Right lobe of liver (tissue), 6 donors: ENCODE data around the gene CASR. TPM values are rescaled to one million over a fixed set of nuclear protein-coding genes. Genes with fewer than 3 reads are reported as not detected.

Experiments
- ATAC-seq, 4 donors: fragments of 200-7000 bp; cut with Tn5 transposase; one replicate each; pipeline ENCODE4 v1.9.1; 2020; ENCODE audit warnings: mild to moderate bottlenecking in 4 of 4, moderate library complexity in 4 of 4
- DNase-seq, 3 donors: peaks; one replicate each; pipeline ENCODE4 v3.0.0-alpha.2; 2020
- H3K27ac ChIP-seq, 3 donors: fragments of 200-600 bp; one replicate each; pipeline ENCODE4 v1.8.0; 2022
- H3K27me3 ChIP-seq, 2 donors: fragments of 200-600 bp; one replicate each; pipeline ENCODE4 v1.8.0; 2022
- H3K36me3 ChIP-seq, 4 donors: fragments of 200-600 bp; sonication (generic) in 1 of 4; one replicate each; pipeline versions ENCODE4 v1.5.1 to v1.8.0; 2017 to 2022; ENCODE audit warnings: control low read depth in 1 of 4
- H3K4me1 ChIP-seq, 4 donors: fragments of 200-600 bp; sonication (generic) in 1 of 4; one replicate each; pipeline versions ENCODE4 v1.5.1 to v1.8.0; 2017 to 2022; ENCODE audit warnings: control low read depth in 1 of 4
- H3K4me3 ChIP-seq, 3 donors: fragments of 200-600 bp; one replicate each; pipeline ENCODE4 v1.8.0; 2022
- H3K9me3 ChIP-seq, 4 donors: fragments of 200-600 bp; sonication (generic) in 1 of 4; one replicate each; pipeline versions ENCODE4 v1.5.1 to v1.8.0; 2017 to 2022; ENCODE audit warnings: control low read depth in 1 of 4
- POLR2A ChIP-seq: fragments of 450-650 bp; IDR thresholded peaks from one replicate; pipeline ENCODE4 v1.6.1; 2017; ENCODE audit warnings: antibody characterized with exemption, mild to moderate bottlenecking
- WGBS: methylation state at CpG from one replicate; pipeline ENCODE4 v1.1.6; 2018; ENCODE audit warnings: low coverage, low lambda C conversion rate; ENCODE audit not compliant: insufficient coverage; ENCODE audit errors: missing lambda C conversion rate; 5-methylcytosine and 5-hydroxymethylcytosine counted together
- intact Hi-C, 2 donors: fragments of 100-400 bp; cut with DNase I; formaldehyde crosslinking; loops; one replicate each; pipeline versions ENCODE4 v1.11.2 to v1.14.1; 2022
- total RNA-seq, 6 experiments: library from RNA; depleted of rRNA in 2 of 6; stranded (reverse); fragments of >200 nt in 2 of 6; fragmentation: NEBNext Ultra II Directional in 3 of 6; extraction: Animal tissue kit (Norgen Biotek cat#: 25700) in 3 of 6; gene quantifications; one replicate each; pipeline versions ENCODE4 v1.1.0 to v1.2.4, GENCODE V29; 2016 to 2023
- TF ChIP-seq, protein P1 (sequence below), 4 donors: fragments of 200-600 bp in 3 of 4; fragments of 450-650 bp in 1 of 4; IDR thresholded peaks; one replicate each; pipeline versions ENCODE4 v1.5.1 to v1.8.0; 2016 to 2022; ENCODE audit warnings: antibody characterized with exemption in 4 of 4, mild to moderate bottlenecking in 2 of 4
- donor health status: DM: no; HTN: yes; CAD: no.
- donor health status: DM: no; HTN: no; CAD: no.
- donor health status: DM: no; HTN: no; CAD: no.
- donor health status: DM: no; HTN: yes; CAD: no.
- donor health status: DM: no; HTN: yes; CAD: no.

Gene CASR
- total RNA-seq, 6 experiments from 2014 or later = 0.06 to 0.16 (median 0.13) TPM; not detected in 1

DNA sequence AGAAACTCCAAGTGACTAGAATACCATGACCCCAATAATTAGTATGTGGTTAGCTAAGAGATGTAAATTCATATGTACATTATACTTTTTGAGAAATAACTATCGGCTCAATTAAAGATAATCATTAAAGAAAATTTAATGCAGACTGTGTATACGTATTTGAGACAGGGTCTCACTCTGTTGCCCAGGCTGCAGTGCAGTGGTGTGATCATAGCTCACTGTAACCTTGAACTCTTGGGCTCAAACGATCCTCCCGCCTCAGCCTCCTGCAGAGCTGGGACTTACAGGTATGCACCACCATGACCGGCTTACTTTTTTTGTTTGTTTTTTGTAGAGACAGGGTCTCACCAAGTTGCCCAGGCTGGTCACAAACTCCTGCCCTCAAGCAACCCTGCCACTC is 132.9 kb downstream of the CASR start:
- intact Hi-C loops = no loop called here
- TF ChIP-seq, protein P1, sequence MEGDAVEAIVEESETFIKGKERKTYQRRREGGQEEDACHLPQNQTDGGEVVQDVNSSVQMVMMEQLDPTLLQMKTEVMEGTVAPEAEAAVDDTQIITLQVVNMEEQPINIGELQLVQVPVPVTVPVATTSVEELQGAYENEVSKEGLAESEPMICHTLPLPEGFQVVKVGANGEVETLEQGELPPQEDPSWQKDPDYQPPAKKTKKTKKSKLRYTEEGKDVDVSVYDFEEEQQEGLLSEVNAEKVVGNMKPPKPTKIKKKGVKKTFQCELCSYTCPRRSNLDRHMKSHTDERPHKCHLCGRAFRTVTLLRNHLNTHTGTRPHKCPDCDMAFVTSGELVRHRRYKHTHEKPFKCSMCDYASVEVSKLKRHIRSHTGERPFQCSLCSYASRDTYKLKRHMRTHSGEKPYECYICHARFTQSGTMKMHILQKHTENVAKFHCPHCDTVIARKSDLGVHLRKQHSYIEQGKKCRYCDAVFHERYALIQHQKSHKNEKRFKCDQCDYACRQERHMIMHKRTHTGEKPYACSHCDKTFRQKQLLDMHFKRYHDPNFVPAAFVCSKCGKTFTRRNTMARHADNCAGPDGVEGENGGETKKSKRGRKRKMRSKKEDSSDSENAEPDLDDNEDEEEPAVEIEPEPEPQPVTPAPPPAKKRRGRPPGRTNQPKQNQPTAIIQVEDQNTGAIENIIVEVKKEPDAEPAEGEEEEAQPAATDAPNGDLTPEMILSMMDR (IDR thresholded peaks at IDR 0.05) = no peak
- TF ChIP-seq POLR2A = no peak
- no peak for DNase-seq
- H3K9me3 ChIP-seq = no peaks in the 10 kb centered on the region
- H3K27ac ChIP-seq = no peak overlapping the region
- no peak for ATAC-seq
- no peak overlapping the region for H3K4me3 ChIP-seq
- no peaks in the 10 kb centered on the region for H3K27me3 ChIP-seq
- no peaks in the 10 kb centered on the region for H3K4me1 ChIP-seq
- WGBS = 74% methylated on average over 4 of the region's 5 CpGs
- H3K36me3 ChIP-seq = no peaks in the 10 kb centered on the region

DNA sequence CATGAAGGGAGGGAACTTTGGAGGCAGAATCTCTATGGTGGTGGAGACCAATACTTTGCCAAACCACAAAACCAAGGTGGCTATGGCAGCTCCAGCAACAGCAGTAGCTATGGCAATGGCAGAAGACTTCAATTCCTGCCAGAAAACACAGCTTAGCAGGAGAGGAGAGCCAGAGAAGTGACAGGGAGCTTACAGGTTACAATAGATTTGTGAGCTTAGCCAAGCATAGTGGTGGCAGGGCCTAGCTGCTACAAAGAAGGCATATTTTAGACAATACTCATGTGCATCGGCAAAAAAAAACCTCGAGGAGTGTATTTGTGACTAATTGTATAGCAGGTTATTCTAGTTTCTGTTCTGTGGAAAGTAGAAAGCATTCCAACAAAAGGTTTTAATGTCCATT is 135.2 kb downstream of the CASR start:
- H3K9me3 ChIP-seq = no peaks in the 10 kb centered on the region
- no peaks in the 10 kb centered on the region for H3K27me3 ChIP-seq
- H3K27ac ChIP-seq = no peak overlapping the region
- TF ChIP-seq, protein P1 (IDR thresholded peaks at IDR 0.05) = no peak
- TF ChIP-seq POLR2A = no peak
- DNase-seq = no peak
- ATAC-seq = no peak
- H3K4me3 ChIP-seq = no peak overlapping the region
- H3K4me1 ChIP-seq = no peaks in the 10 kb centered on the region
- intact Hi-C loops = no loop called here
- WGBS = 96% methylated on average over 2 of the region's 2 CpGs
- H3K36me3 ChIP-seq = no peaks in the 10 kb centered on the region

GRCh38 chr3:122322095-122323075 is 138.9 kb downstream of the CASR start:
- H3K9me3 ChIP-seq = no peaks in the 10 kb centered on the region
- H3K4me1 ChIP-seq = no peaks in the 10 kb centered on the region
- WGBS = 65% methylated on average over 5 of the region's 5 CpGs
- TF ChIP-seq, protein P1 (IDR thresholded peaks at IDR 0.05) = no peak
- no peak for TF ChIP-seq POLR2A
- DNase-seq (no peak), ATAC-seq (no peak)
- H3K27ac ChIP-seq = no peak overlapping the region
- intact Hi-C loops = no loop called here
- no peaks in the 10 kb centered on the region for H3K36me3 ChIP-seq
- no peak overlapping the region for H3K4me3 ChIP-seq
- H3K27me3 ChIP-seq = no peaks in the 10 kb centered on the region

DNA sequence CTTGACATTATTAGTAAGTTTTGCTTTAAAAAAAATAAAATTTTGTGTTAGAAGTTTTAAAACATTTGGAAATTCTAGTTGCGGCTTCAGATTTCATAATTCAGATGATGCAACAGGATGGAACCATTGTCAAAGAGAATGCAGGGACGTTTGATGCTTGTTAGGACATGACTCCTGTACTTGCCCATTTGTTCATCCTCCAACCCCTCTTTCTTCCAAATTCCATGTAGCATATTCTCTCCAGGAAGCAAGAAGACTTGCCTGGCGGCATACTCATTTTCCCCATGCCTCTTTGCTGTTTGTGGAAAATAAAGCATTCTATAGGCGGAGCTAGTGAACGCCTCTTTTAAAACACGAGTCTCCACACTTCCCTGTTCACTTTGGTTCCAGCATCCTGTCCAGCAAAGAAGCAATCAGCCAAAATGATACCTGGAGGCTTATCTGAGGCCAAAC is 141.4 kb downstream of the CASR start, which contains the start of gene CSTA:
CSTA (plus strand) TSS at position 378 of the 453 bp plus-strand sequence; CDS start at position 423, 45 bp downstream.
- Histone ChIP-seq H3K27me3 (no peaks in the 10 kb centered on the region), H3K36me3 (no peaks in the 10 kb centered on the region), H3K27ac (no peak within 1 kb of the TSS), H3K9me3 (no peaks in the 10 kb centered on the region), H3K4me3 (peak within 1 kb of the TSS; percentile 8 to 21 (median 12)), H3K4me1 (no peaks in the 10 kb centered on the region)
- intact Hi-C loops = no loop called here
- WGBS = 28% methylated on average over 6 of the region's 6 CpGs
- ATAC-seq (peak; percentile 42 to 81 (median 46)), DNase-seq (no peak)
- TF ChIP-seq, protein P1 (IDR thresholded peaks at IDR 0.05) = no peak
- peak; percentile 42 for TF ChIP-seq POLR2A
